Spleen (tissue), 11 donors: ENCODE measurements around the gene ADCK1. TPM values are rescaled to one million over a fixed set of nuclear protein-coding genes. Genes with fewer than 3 reads are reported as not detected.
"Not testable (repeated sequence)": the region's sequence is repeated elsewhere in the genome, so short reads cannot be mapped to it uniquely, and the experiment has no call there.

ENCODE experiments used
- DNase-seq: peaks from one replicate; pipeline ENCODE4 v3.0.0-alpha.2; 2020
- H3K27ac ChIP-seq, 8 donors: fragments of 200-600 bp; sonication (generic) in 7 of 8; 1 replicate in 4 of 8; 2 replicates in 4 of 8; pipeline versions ENCODE4 v1.5.0 to v1.8.0; 2016 to 2021; ENCODE audit warnings: inconsistent platforms in 4 of 8, mild to moderate bottlenecking in 4 of 8, moderate library complexity in 1 of 8
- H3K27me3 ChIP-seq, 7 donors: fragments of 200-600 bp; sonication (generic) in 6 of 7; replicated peaks in 1 of 7; 1 replicate in 4 of 7; 2 replicates in 3 of 7; pipeline versions ENCODE4 v1.5.0 to v1.8.0; 2016 to 2021; ENCODE audit warnings: inconsistent platforms in 3 of 7, mild to moderate bottlenecking in 1 of 7
- H3K36me3 ChIP-seq, 6 donors: fragments of 200-600 bp; sonication (generic) in 5 of 6; 1 replicate in 4 of 6; 2 replicates in 2 of 6; pipeline versions ENCODE4 v1.5.0 to v1.8.0; 2016 to 2021; ENCODE audit warnings: inconsistent platforms in 2 of 6
- H3K4me1 ChIP-seq, 6 donors: fragments of 200-600 bp; sonication (generic) in 5 of 6; 1 replicate in 3 of 6; 2 replicates in 3 of 6; pipeline versions ENCODE4 v1.5.0 to v1.8.0; 2016 to 2021; ENCODE audit warnings: inconsistent platforms in 3 of 6
- H3K4me3 ChIP-seq, 8 donors: fragments of 200-600 bp; sonication (generic) in 7 of 8; 1 replicate in 4 of 8; 2 replicates in 4 of 8; pipeline versions ENCODE4 v1.5.0 to v1.8.0; 2016 to 2021; ENCODE audit warnings: inconsistent platforms in 4 of 8, mild to moderate bottlenecking in 4 of 8, moderate library complexity in 2 of 8
- H3K9me3 ChIP-seq, 8 donors: fragments of 200-600 bp; sonication (generic) in 7 of 8; 1 replicate in 4 of 8; 2 replicates in 4 of 8; pipeline versions ENCODE4 v1.5.0 to v1.8.0; 2016 to 2021; ENCODE audit warnings: inconsistent platforms in 4 of 8
- CTCF ChIP-seq, 11 experiments: fragments of 200-600 bp in 7 of 11; fragments of 450-650 bp in 4 of 11; sonication (generic) in 4 of 11; IDR thresholded peaks in 8 of 11; conservative IDR thresholded peaks in 3 of 11; 1 replicate in 7 of 11; 2 replicates in 4 of 11; pipeline versions ENCODE4 v1.4.0 to v1.8.0; 2016 to 2021; ENCODE audit warnings: antibody characterized with exemption in 11 of 11, inconsistent platforms in 4 of 11, mild to moderate bottlenecking in 1 of 11
- POLR2A ChIP-seq, 3 donors: fragments of 450-650 bp; IDR thresholded peaks; one replicate each; pipeline ENCODE4 v1.5.1; 2017; ENCODE audit warnings: antibody characterized with exemption in 3 of 3, mild to moderate bottlenecking in 1 of 3
- POLR2AphosphoS5 ChIP-seq, 3 donors: sonication (generic); formaldehyde crosslinking; IDR thresholded peaks; one replicate each; pipeline ENCODE4 v1.5.1; 2017; ENCODE audit warnings: antibody characterized with exemption in 3 of 3
- WGBS, 5 donors: extraction: QIAGEN DNeasy Blood & Tissue Kit in 3 of 5; methylation state at CpG; one replicate each; pipeline versions ENCODE4 v1.1.5 to v1.1.7; 2013 to 2018; 5-methylcytosine and 5-hydroxymethylcytosine counted together
- intact Hi-C: fragments of 100-400 bp; cut with DNase I; formaldehyde crosslinking; loops from one replicate; pipeline ENCODE4 v1.15.0; 2023; ENCODE audit warnings: low total_unique reads
- polyA plus RNA-seq, 3 donors: library from polyadenylated mRNA; stranded (reverse); fragments of 200-250 nt; gene quantifications; one replicate each; pipeline ENCODE4 v1.2.1, GENCODE V29; 2013
- total RNA-seq, 7 donors: library from RNA; depleted of rRNA in 3 of 7; stranded (reverse); fragments of >200 nt in 3 of 7; fragmentation: NEBNext Ultra II Directional in 4 of 7; extraction: Animal tissue kit (Norgen Biotek cat#: 25700) in 4 of 7; gene quantifications; one replicate each; pipeline versions ENCODE4 v1.1.0 to v1.2.1, GENCODE V29; 2016 to 2021
- donor health status: healthy with polysubstance abuse.
- donor health status: DM: no; HTN: no; CAD: no; lungs with moderate emphysema.
- donor health status: DM: no; HTN: no; CAD: no.
- donor health status: Bipolar disorder and iron deficiency.
- donor health status: healthy.
- donor health status: DM: no; HTN: no; CAD: no.
- donor health status: DM: yes; HTN: yes; CAD: no.

ADCK1 gene
- total and polyA plus RNA-seq, 10 donors: 5.0 to 14.0 (median 9.0) TPM

- Histone ChIP-seq H3K27ac (no peak overlapping the region), H3K9me3 (peaks cover 0 to 20% (median 6%) of the 10 kb centered on the region in 8 donors), H3K36me3 (peaks cover 0 to 47% (median 16%) of the 10 kb centered on the region in 6 donors), H3K4me3 (no peak overlapping the region), H3K4me1 (no peaks in the 10 kb centered on the region), H3K27me3 (no peaks in the 10 kb centered on the region)
- intact Hi-C loops: no loop called here
- TF ChIP-seq CTCF (IDR thresholded peaks at IDR 0.05 in 8 of 11, conservative IDR thresholded peaks at IDR 0.05 in 3 of 11) (no peak), POLR2AphosphoS5 (IDR thresholded peaks at IDR 0.05) (no peak), POLR2A (IDR thresholded peaks at IDR 0.05) (no peak)
- no peak for DNase-seq
- 86 to 96% (median 89%) methylated on average over 3 of the region's 3 CpGs for WGBS, 5 donors
Measured at GRCh38 chr14:77886010-77886409, 86.1 kb downstream of the ADCK1 start.

GRCh38 chr14:77888903-77889302, 89.0 kb downstream of the ADCK1 start:
- Histone ChIP-seq H3K9me3 (peaks cover 0 to 20% (median 6%) of the 10 kb centered on the region in 8 donors), H3K36me3 (peaks cover 0 to 74% (median 18%) of the 10 kb centered on the region in 6 donors)
- 96 to 98% (median 97%) methylated on average over 3 of the region's 3 CpGs for WGBS, 5 donors
- DNase-seq, H3K4me3 ChIP-seq, H3K4me1 ChIP-seq, intact Hi-C loops, H3K27ac ChIP-seq, H3K27me3 ChIP-seq: not testable (repeated sequence)

GRCh38 chr14:77889971-77890442, 90.1 kb downstream of the ADCK1 start:
- Histone ChIP-seq H3K27ac (no peak overlapping the region), H3K27me3 (no peaks in the 10 kb centered on the region), H3K4me1 (no peaks in the 10 kb centered on the region), H3K9me3 (peaks cover 0 to 20% (median 6%) of the 10 kb centered on the region in 8 donors), H3K36me3 (peaks cover 0 to 74% (median 18%) of the 10 kb centered on the region in 6 donors), H3K4me3 (no peak overlapping the region)
- no peak for TF ChIP-seq POLR2AphosphoS5 (IDR thresholded peaks at IDR 0.05)
- TF ChIP-seq POLR2A (IDR thresholded peaks at IDR 0.05): no peak
- no peak for TF ChIP-seq CTCF (IDR thresholded peaks at IDR 0.05 in 8 of 11, conservative IDR thresholded peaks at IDR 0.05 in 3 of 11)
- intact Hi-C loops: no loop called here
- WGBS, 5 donors: 76 to 99% (median 92%) methylated on average over 3 of the region's 3 CpGs
- DNase-seq: peak; percentile 44

DNA sequence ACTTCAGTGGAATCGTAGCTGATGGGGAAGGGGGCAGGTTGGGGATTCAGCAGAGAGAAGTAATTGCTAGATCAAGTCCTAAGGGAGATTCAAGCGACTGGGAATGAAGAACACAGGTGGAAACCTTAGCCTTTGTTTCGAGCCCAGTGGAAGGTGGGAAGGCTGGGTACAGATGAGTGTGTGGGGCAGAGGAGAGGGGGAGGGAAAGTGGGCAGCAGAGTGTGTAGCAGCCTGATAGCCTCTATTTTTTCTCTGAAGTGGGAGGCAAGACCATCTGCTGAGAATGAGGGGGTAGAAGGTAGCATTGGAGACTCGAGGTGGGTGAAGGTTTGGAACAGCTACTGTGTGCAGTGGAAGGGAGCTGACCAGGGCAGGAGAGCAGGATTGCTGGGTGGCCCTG, 91.0 kb downstream of the ADCK1 start:
- DNase-seq: no peak
- TF ChIP-seq POLR2A (IDR thresholded peaks at IDR 0.05) (no peak), POLR2AphosphoS5 (IDR thresholded peaks at IDR 0.05) (no peak), CTCF (IDR thresholded peaks at IDR 0.05 in 8 of 11, conservative IDR thresholded peaks at IDR 0.05 in 3 of 11) (no peak)
- H3K36me3 ChIP-seq: peaks cover 0 to 74% (median 18%) of the 10 kb centered on the region in 6 donors

More for the DNA sequence above, 91.0 kb downstream of the ADCK1 start:
- H3K4me3 ChIP-seq: no peak overlapping the region
- H3K27ac ChIP-seq: no peak overlapping the region
- 86 to 97% (median 90%) methylated on average over 4 of the region's 4 CpGs for WGBS, 5 donors
- intact Hi-C loops: no loop called here
- no peaks in the 10 kb centered on the region for H3K27me3 ChIP-seq
- H3K9me3 ChIP-seq: peaks cover 0 to 20% (median 6%) of the 10 kb centered on the region in 8 donors
- H3K4me1 ChIP-seq: no peaks in the 10 kb centered on the region
